ENCODE data around the gene PRRT2. TPM values are rescaled to one million over a fixed set of nuclear protein-coding genes. Genes with fewer than 3 reads are reported as not detected.

The PRRT2 gene
- total RNA-seq, 3 donors from 2014 or later = 2.9 to 3.9 (median 3.5) TPM

- intact Hi-C loops (cut with DNase I; ENCODE audit: low total_unique reads) = no loop called here
- Histone ChIP-seq H3K36me3 (peaks cover 5% of the 10 kb centered on the region), H3K4me1 (no peaks in the 10 kb centered on the region), H3K9me3 (no peaks in the 10 kb centered on the region), H3K4me3 (no peak overlapping the region), H3K27me3 (no peaks in the 10 kb centered on the region), H3K27ac (no peak overlapping the region)
- DNase-seq (ENCODE audit: low spot score in 2 of 2) = no peak
- no peak for TF ChIP-seq POLR2A (IDR thresholded peaks at IDR 0.05)
- no peak for TF ChIP-seq POLR2AphosphoS5 (IDR thresholded peaks at IDR 0.05)
- no peak for TF ChIP-seq CTCF (IDR thresholded peaks at IDR 0.05)
These were observed 23.9 kb downstream of the PRRT2 start for GRCh38 chr16:29835926-29836325.

GRCh38 chr16:29836623-29837022 lies 24.6 kb downstream of the PRRT2 start:
- Histone ChIP-seq H3K4me1 (no peaks in the 10 kb centered on the region), H3K27me3 (no peaks in the 10 kb centered on the region), H3K9me3 (no peaks in the 10 kb centered on the region), H3K27ac (no peak overlapping the region), H3K4me3 (no peak overlapping the region), H3K36me3 (peaks cover 5% of the 10 kb centered on the region)
- intact Hi-C loops (cut with DNase I; ENCODE audit: low total_unique reads) = no loop called here
- TF ChIP-seq POLR2A (IDR thresholded peaks at IDR 0.05) (no peak), POLR2AphosphoS5 (IDR thresholded peaks at IDR 0.05) (no peak), CTCF (IDR thresholded peaks at IDR 0.05) (no peak)
- DNase-seq (ENCODE audit: low spot score in 2 of 2) = no peak

GRCh38 chr16:29837841-29838240 lies 25.8 kb downstream of the PRRT2 start:
- Histone ChIP-seq H3K27me3 (no peaks in the 10 kb centered on the region), H3K36me3 (peaks cover 5% of the 10 kb centered on the region), H3K27ac (no peak overlapping the region), H3K9me3 (no peaks in the 10 kb centered on the region), H3K4me1 (no peaks in the 10 kb centered on the region), H3K4me3 (no peak overlapping the region)
- intact Hi-C loops (cut with DNase I; ENCODE audit: low total_unique reads) = no loop called here
- TF ChIP-seq POLR2A (IDR thresholded peaks at IDR 0.05) (no peak), POLR2AphosphoS5 (IDR thresholded peaks at IDR 0.05) (no peak), CTCF (IDR thresholded peaks at IDR 0.05) (no peak)
- no peak for DNase-seq (ENCODE audit: low spot score in 2 of 2)

GRCh38 chr16:29839822-29840221 lies 27.8 kb downstream of the PRRT2 start:
- intact Hi-C loops (cut with DNase I; ENCODE audit: low total_unique reads) = no loop called here
- no peaks in the 10 kb centered on the region for H3K27me3 ChIP-seq
- H3K4me3 ChIP-seq = no peak overlapping the region
- H3K27ac ChIP-seq = no peak overlapping the region
- H3K36me3 ChIP-seq = peaks cover 5% of the 10 kb centered on the region
- DNase-seq (ENCODE audit: low spot score in 2 of 2) = no peak
- H3K4me1 ChIP-seq = no peaks in the 10 kb centered on the region
- no peaks in the 10 kb centered on the region for H3K9me3 ChIP-seq
- TF ChIP-seq POLR2AphosphoS5 (IDR thresholded peaks at IDR 0.05) (no peak), CTCF (IDR thresholded peaks at IDR 0.05) (no peak), POLR2A (IDR thresholded peaks at IDR 0.05) (no peak)

- H3K27ac ChIP-seq = no peak overlapping the region
- H3K36me3 ChIP-seq = peaks cover 5% of the 10 kb centered on the region
- no peak for DNase-seq (ENCODE audit: low spot score in 2 of 2)
- intact Hi-C loops (cut with DNase I; ENCODE audit: low total_unique reads) = no loop called here
- H3K4me3 ChIP-seq = no peak overlapping the region
- H3K4me1 ChIP-seq = no peaks in the 10 kb centered on the region
- H3K9me3 ChIP-seq = no peaks in the 10 kb centered on the region
- no peaks in the 10 kb centered on the region for H3K27me3 ChIP-seq
- TF ChIP-seq POLR2A (IDR thresholded peaks at IDR 0.05) = no peak
- TF ChIP-seq CTCF (IDR thresholded peaks at IDR 0.05) = no peak
- TF ChIP-seq POLR2AphosphoS5 (IDR thresholded peaks at IDR 0.05) = no peak
These were observed 28.2 kb downstream of the PRRT2 start for GRCh38 chr16:29840240-29840639.

Measured in breast epithelium (tissue), 4 donors.